COLO668 (cell line): ENCODE measurements around the gene ARFGAP1.

Experiments
- DNase-seq: peaks from one replicate; lab custom pipeline; 2025; ENCODE audit not compliant: unreplicated experiment; lab: John Stamatoyannopoulos, UW

Gene ARFGAP1

GRCh38 chr20:63240004-63240403 lies 32.6 kb upstream of the ARFGAP1 start:
- no peak for DNase-seq

- peak; percentile 13 for DNase-seq
These were observed 31.3 kb upstream of the ARFGAP1 start for GRCh38 chr20:63241272-63241671.

DNA sequence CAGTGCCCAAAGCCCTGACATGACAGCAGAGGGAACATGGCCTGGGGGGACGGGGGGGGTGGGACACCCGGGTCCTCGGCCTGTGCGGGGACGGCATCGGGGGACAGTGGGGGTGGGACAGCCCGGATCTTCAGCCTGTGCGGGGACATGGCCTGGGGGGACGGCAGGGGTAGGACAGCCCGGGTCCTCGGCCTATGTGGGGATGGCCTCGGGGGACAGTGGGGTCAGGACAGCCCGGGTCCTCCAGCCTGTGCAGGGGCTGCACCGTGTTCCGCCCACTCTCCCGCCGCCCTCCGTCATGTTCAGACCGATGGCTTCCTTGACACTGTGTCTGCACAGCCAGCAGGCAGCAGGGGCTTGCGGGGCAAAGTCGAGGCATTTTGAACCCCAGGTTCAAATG lies 29.9 kb upstream of the ARFGAP1 start:
- no peak for DNase-seq

DNA sequence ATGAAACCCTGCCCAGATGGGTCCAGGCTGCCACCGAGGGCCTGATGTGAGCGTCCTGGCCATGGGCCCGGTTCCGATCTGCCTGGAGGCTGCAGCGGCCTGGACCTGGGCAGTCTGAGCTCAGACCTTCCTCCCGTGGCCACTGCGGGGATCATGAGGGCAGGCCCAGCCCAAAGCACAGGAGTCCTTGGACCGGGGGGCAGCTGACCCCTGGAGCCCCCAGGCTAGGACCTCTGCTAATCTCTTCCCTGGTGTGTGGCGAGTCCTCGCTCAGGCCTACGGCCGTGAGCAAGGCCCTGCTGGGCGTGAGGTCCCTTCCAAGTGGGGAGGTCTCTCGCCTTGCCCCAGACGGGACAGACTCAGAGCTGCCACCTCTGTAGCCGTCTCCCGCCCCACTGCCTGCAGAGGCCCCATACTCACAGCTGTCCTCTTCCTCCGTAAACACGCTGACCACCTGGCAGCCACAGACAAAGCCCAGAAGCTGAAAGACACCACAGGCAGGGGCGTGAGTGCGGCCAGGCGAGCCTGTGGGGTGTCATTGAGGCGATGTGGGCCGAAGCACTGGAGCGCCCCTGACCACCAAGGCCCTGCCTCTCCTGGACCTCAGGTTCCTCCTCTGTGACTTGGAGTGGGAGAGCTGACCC lies 28.9 kb upstream of the ARFGAP1 start:
- DNase-seq, result no peak

DNA sequence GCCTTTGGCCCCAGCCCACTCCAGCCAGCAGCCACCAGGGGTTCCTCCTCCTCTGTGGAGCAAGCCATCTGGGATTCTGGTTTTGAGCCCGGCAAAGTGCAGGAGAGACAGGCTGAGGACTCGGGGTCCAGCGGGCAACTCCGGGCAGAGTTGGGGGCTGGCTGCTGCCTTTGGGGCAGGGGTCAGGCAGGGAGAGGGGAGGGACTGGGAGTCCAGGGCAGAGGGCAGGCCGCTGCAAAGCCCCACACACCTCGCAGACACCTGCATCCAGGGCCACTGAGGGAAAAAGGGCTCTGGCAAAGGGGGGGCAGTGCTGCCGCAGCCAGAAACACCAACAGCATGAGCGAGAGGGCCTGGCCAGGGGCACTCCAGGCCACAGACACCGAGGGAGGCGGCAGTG lies 28.1 kb upstream of the ARFGAP1 start:
- no peak for DNase-seq

GRCh38 chr20:63246490-63247288 lies 25.9 kb upstream of the ARFGAP1 start:
- peak; percentile 56 for DNase-seq

DNA sequence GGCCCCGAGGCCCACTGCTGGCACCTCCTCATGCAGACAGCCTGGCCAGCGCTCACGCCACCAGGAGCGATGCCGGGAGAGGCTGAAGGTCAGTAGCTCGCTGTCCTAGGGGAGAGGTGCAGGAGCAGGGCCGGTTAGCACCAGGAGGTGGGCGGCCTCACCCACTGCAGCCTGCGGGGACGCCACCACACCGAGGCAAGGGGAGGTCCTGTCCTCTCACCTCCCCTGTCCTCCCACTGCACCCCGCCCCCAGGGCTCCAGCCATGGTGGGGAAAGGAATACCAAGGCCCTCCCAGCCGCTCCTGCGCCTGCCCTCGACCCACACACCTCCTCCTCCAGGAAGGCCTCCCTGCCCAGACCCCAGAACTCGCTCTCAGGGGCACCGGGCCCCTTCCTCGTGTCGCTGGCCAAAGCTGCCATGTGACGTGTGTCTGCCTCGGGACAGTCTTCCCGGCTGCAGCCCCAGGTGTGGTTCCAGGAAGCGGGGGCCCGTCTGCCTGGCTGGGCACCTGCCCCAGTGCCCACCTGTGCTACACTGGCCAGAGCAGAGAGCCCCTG lies 24.9 kb upstream of the ARFGAP1 start:
- no peak for DNase-seq

DNA sequence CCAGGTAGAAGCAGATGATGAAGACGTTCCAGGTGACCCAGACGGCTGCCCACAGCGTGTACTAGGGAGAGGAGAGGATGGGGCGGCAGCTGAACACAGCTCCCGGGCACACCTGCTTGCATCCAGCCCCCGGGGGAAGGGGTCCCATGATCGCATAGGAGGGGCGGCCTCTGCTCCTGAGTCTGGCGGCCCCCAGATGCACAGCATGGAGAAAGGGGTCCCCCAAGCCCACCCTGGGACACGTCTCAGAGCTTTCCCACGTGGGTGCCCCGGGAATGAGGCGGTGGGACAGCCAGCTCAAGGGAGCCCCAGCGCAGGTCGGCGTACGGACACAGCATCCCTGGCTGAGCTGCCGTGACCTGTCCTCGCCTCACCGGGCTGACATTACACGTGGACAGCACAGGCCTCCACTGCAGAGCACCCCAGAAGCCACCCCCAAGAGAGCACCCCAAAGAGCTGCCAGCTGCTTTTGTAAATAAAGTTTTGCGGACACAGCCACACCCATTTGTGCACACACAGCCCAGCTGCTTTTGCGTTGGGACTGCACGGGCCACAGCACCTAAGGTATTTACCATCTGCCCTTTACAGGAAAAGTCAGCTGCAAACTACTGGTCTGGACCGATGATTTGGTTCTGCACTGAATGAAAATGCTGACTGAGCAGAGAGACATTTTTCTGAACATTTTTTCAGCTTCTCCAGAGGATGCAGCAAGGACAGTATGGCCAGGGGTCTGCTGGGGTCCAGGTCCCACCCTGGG lies 23.6 kb upstream of the ARFGAP1 start:
- DNase-seq, result peak; percentile 48

DNA sequence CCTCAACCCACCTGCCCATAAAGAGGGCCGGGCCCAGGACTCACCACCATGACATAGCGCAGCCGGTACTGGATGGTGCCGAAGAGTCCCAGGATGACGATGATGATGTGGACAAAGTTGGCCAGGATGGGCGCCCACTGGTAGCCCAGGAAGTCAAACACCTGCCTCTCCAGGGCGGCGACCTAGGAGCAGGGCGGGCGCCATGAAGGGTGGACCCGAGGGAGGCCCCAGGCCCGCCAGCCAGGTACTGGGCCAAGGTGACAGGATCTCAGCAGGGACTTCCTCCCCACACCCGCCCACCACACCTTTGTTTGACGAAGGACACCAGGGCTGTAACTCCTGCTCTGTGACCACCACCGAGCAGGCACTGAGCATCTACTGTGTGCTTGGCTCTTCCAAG lies 22.7 kb upstream of the ARFGAP1 start:
- DNase-seq, result no peak

DNA sequence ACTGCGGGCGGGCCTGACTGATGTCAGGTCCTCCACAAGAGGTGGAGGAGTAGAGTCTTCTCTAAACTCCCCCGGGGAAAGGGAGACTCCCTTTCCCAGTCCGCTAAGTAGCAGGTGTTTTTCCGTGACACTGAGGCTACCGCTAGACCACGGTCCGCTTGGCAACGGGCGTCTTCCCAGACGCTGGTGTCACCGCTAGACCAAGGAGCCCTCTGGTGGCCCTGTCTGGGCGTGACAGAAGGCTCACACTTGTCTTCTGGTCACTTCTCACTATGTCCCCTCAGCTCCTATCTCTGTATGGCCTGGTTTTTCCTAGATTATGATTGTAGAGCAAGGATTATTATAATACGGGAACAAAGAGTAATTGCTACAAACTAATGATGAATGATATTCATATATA lies 21.3 kb upstream of the ARFGAP1 start:
- peak; percentile 23 for DNase-seq

DNA sequence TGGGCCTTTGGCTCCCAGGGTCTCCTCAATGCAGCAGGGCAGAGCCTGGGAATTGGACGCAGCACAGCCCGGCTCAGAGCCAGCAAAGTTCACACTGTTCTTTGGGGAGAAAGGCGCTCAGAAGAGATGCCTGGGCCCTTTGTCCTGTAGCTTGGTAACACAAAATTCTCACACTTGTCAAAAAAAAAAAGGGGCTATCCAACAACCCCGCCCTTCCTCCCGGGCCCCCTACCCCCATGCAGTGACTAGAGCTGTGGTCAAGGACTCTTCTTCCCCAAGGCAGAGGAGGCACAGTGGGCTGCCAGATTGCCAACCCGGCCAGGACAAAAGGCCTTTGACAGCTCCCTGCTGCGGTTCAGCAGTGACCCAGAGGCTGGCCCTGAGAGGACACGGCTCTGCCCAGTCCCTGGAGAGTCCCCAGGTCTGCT lies 20.3 kb upstream of the ARFGAP1 start:
- DNase-seq, result no peak

GRCh38 chr20:63253065-63253437 lies 19.6 kb upstream of the ARFGAP1 start:
- no peak for DNase-seq

GRCh38 chr20:63253438-63254231 lies 19.0 kb upstream of the ARFGAP1 start:
- DNase-seq, result no peak

DNA sequence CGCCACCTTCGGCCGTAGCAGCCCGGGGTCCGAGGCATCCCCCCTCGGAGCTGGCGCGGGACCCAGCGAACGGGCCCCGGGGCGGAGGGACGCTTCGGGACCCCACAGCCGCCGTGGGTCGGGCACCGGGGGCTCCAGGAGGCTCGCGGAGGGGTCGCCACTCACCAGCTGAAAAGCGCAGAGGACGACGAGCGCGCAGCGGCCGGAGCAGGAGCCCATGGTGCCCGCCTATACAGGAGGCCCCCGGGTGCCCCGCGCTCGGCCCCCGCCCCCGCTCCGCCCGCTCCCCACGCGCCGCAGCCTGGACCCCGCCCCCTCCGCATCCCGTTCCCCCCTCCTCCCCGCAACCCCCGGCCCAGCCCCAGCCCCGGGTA lies 18.4 kb upstream of the ARFGAP1 start, which contains the start of gene NKAIN4:
TSS of gene NKAIN4 (minus strand) at position 232 of the 374 bp plus-strand sequence. CDS start at position 219, 13 bp downstream.
- DNase-seq, result no peak

- DNase-seq, result peak; percentile 25
These were observed 17.8 kb upstream of the ARFGAP1 start for GRCh38 chr20:63254606-63255384.

- peak; percentile 13 for DNase-seq
These were observed 16.5 kb upstream of the ARFGAP1 start for GRCh38 chr20:63255931-63256704.

DNA sequence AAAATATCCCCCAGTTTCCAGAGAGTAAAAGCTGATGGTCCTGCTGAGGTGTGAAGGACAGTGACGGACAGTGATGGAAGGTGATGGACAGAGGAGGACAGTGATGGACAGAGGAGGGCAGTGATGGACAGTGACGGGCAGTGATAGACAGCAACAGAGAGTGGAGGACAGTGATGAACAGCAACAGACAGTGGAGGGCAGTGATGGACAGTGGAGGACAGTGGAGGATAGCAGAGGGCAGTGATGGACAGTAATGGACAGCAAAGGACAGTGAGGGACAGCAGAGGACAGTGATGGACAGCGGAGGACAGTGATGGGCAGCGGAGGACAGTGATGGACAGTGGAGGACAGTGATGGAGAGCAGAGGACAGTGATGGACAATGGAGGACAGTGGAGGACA lies 15.7 kb upstream of the ARFGAP1 start:
- no peak for DNase-seq

- DNase-seq, result no peak
These were observed 15.0 kb upstream of the ARFGAP1 start for GRCh38 chr20:63257629-63258028.

DNA sequence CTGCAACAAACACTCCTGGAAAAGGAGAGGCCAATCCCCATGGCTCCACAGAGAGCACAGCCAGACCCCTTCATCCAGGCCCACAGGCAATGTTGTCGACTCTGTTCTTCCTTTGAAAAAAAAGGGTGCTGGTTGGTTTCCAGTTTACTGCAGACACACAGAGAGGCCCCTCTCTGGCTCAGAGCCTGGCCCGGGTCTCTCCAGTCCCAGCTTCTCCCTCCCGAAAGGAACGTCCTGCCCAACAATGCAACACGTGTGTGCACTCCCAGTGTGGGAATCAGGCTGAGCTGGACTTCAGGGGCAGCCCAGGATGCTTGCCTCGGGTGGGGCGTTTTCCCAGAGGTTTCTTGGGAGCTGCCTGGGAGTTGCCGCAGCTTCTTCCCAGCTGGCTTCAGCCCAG lies 13.8 kb upstream of the ARFGAP1 start:
- DNase-seq, result no peak
